Measurements from ENCODE around the gene IL12A. TPM values are rescaled to one million over a fixed set of nuclear protein-coding genes. Genes with fewer than 3 reads are reported as not detected.

Gene IL12A
- total and polyA plus RNA-seq, 3 donors from 2014 or later: 0.56 to 1.3 (median 0.57) TPM

DNA sequence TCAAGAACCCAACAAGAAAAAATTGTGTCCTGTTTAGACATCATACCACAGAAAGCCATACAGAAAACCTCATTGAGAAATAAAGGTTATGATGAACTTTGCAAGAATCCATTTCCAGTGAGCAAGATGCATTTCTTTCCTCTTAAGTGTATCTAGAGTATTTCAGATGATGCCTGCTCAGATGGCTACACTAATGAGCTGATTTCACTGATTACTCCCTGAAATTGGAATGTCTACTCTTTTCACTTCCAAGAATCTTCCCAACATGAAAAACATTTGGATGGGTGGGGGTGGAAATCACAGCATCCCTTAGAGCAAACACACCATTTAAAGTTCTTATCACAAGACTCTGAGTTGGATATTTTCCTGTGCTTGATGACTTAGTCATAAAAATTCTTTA is 41.4 kb upstream of the IL12A start:
- intact Hi-C loops (cut with DNase I; ENCODE audit: low total_unique reads): no loop called here
- H3K4me3 ChIP-seq: no peak overlapping the region
- no peaks in the 10 kb centered on the region for H3K36me3 ChIP-seq (ENCODE audit: low read depth, missing control alignments)
- no peaks in the 10 kb centered on the region for H3K4me1 ChIP-seq
- DNase-seq: no peak
- H3K9me3 ChIP-seq: no peaks in the 10 kb centered on the region
- H3K27ac ChIP-seq: no peak overlapping the region
- H3K27me3 ChIP-seq: no peaks in the 10 kb centered on the region
- TF ChIP-seq, protein P1, sequence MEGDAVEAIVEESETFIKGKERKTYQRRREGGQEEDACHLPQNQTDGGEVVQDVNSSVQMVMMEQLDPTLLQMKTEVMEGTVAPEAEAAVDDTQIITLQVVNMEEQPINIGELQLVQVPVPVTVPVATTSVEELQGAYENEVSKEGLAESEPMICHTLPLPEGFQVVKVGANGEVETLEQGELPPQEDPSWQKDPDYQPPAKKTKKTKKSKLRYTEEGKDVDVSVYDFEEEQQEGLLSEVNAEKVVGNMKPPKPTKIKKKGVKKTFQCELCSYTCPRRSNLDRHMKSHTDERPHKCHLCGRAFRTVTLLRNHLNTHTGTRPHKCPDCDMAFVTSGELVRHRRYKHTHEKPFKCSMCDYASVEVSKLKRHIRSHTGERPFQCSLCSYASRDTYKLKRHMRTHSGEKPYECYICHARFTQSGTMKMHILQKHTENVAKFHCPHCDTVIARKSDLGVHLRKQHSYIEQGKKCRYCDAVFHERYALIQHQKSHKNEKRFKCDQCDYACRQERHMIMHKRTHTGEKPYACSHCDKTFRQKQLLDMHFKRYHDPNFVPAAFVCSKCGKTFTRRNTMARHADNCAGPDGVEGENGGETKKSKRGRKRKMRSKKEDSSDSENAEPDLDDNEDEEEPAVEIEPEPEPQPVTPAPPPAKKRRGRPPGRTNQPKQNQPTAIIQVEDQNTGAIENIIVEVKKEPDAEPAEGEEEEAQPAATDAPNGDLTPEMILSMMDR (IDR thresholded peaks at IDR 0.05): no peak
- no peak for TF ChIP-seq POLR2A (IDR thresholded peaks at IDR 0.05)

DNA sequence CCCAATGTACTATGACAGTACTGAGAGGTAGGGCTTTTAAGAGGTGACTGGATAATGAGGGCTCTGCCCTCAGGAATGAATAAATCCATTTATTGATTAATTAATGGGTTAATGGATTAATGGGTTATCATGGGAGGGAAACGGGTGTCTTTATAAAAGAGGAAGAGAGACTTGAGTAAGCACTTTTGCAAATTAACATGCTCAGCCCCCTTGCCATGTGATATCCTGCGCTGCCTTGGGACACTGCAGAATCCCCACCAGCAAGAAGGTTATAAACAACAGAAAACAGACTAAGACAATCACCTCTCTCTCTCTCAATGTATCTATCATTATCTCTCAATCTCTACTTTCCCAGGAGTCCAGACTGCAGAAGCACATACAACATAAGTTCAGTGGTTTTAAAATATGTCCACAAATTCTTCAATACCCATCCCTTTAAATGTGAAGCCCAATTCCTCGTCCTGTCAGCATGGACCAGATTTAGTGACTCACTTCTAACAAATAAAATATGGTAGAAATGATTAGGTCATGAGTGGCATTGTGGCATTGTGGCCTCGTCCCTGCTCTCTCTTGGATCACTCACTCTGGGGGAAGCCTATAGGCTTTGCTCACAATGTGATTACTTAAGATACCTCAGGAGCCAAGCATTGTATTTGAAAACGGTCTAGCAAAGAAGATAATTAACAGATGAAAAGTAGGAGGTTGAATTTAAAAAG is 40.0 kb upstream of the IL12A start:
- no peak for DNase-seq

DNA sequence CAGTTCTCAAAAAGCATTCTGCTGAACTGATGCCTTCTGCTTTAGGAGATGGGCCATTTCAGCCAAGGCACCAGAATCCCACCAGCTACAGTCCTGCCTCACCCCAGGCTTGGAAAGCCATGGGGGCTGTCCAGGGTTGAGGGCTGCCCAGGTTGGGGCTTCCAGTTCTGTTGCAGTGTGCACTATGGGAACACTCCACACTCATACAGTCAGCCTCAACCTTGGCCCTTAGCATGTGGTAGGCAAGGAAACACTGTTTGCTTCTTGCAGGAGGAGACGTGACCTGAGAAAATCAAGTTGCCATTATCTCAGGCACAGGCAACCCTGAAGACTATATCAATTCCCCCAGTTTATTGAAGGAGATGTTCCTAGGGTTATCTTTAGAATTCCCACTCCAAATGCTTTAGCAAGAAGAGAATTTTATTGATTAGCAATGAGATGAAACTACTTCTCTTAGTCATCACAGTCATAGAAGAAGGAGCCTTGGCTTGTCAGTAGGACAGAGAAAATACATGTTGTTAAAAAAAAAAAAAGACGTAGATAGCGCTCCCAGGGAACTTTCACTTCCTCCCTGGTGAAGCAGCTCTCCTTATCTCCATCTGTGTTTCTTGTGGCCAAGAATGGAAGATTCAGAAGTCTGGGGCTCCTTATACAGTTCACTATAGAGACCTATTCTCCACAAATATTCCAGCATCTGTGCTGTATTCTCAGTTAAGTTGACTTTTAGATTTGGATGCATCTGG is 38.3 kb upstream of the IL12A start:
- no peaks in the 10 kb centered on the region for H3K9me3 ChIP-seq
- H3K36me3 ChIP-seq (ENCODE audit: low read depth, missing control alignments): no peaks in the 10 kb centered on the region
- no peak overlapping the region for H3K4me3 ChIP-seq
- intact Hi-C loops (cut with DNase I; ENCODE audit: low total_unique reads): no loop called here
- no peak for DNase-seq
- H3K27me3 ChIP-seq: no peaks in the 10 kb centered on the region
- TF ChIP-seq, protein P1 (IDR thresholded peaks at IDR 0.05): no peak
- TF ChIP-seq POLR2A (IDR thresholded peaks at IDR 0.05): no peak
- no peaks in the 10 kb centered on the region for H3K4me1 ChIP-seq
- 46 to 59% methylated on average over 3 of the region's 3 CpGs for WGBS, 2 donors
- H3K27ac ChIP-seq: no peak overlapping the region

More for the DNA sequence above, 40.0 kb upstream of the IL12A start:
- Histone ChIP-seq H3K27ac (no peak overlapping the region), H3K4me3 (no peak overlapping the region), H3K9me3 (no peaks in the 10 kb centered on the region), H3K36me3 (ENCODE audit: low read depth, missing control alignments) (no peaks in the 10 kb centered on the region), H3K27me3 (no peaks in the 10 kb centered on the region), H3K4me1 (no peaks in the 10 kb centered on the region)
- 69 to 79% methylated on average over 5 of the region's 5 CpGs for WGBS, 2 donors
- intact Hi-C loops (cut with DNase I; ENCODE audit: low total_unique reads): no loop called here
- no peak for TF ChIP-seq POLR2A (IDR thresholded peaks at IDR 0.05)
- TF ChIP-seq, protein P1 (IDR thresholded peaks at IDR 0.05): no peak

DNA sequence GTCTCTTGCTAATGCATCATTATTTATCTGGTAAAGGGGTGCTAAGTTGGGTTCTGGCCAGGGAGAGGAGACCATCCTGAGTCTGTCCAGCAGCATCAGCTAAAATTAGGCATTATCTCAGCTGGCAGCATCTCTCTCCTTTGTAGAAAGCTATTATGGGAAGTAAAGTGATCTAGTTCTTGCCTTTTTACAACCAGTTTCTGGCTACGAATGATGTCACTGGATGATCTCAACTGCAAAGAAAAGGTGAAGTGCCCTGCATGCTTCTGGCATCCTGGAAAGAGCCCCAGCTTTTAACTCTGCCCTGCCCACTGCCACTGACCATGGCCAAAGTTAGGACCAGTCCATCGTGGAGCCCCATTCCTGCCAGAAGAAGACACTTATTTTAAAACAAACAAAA is 37.1 kb upstream of the IL12A start:
- H3K9me3 ChIP-seq: no peaks in the 10 kb centered on the region
- no peaks in the 10 kb centered on the region for H3K36me3 ChIP-seq (ENCODE audit: low read depth, missing control alignments)
- TF ChIP-seq, protein P1 (IDR thresholded peaks at IDR 0.05): no peak
- TF ChIP-seq POLR2A (IDR thresholded peaks at IDR 0.05): no peak
- no peaks in the 10 kb centered on the region for H3K27me3 ChIP-seq
- H3K4me3 ChIP-seq: no peak overlapping the region
- intact Hi-C loops (cut with DNase I; ENCODE audit: low total_unique reads): no loop called here
- DNase-seq: no peak
- WGBS, 2 donors: 62 to 65% methylated on average over 2 of the region's 2 CpGs
- no peak overlapping the region for H3K27ac ChIP-seq
- no peaks in the 10 kb centered on the region for H3K4me1 ChIP-seq

All from testis (tissue), 3 donors.